ENCODE data around the gene CFAP99. TPM values are rescaled to one million over a fixed set of nuclear protein-coding genes. Genes with fewer than 3 reads are reported as not detected.

The CFAP99 gene
- total and polyA plus RNA-seq, 9 of the 15 experiments (the other 6 are each of a cell fraction or from before 2014, with no cell fraction given): 0.07 to 0.18 (median 0.09) TPM; not detected in 6

GRCh38 chr4:2389691-2390090 is 29.1 kb upstream of the CFAP99 start (continued):
- TF ChIP-seq BHLHE40 (IDR thresholded peaks at IDR 0.05; ENCODE audit: low read length): no peak; the same call in 1 of the 2 replicates
- TF ChIP-seq ZNF583 (CRISPR knock-in tag; IDR thresholded peaks at IDR 0.05): no peak
- TF ChIP-seq MAFK (IDR thresholded peaks at IDR 0.05; ENCODE audit: low read length): peak; percentile 21; the same call in 1 of the 2 replicates
- TF ChIP-seq ZNF436 (CRISPR knock-in tag; IDR thresholded peaks at IDR 0.05): no peak
- no peak for TF ChIP-seq NEUROD1 (IDR thresholded peaks at IDR 0.05; ENCODE audit: borderline replicate concordance, low read depth, low read length, partially characterized antibody)
- TF ChIP-seq HNRNPUL1 (IDR thresholded peaks at IDR 0.05; ENCODE audit: low read length): no peak
- TF ChIP-seq ZNF79 (CRISPR knock-in tag; IDR thresholded peaks at IDR 0.05; ENCODE audit: low read depth): no peak
- no peak for TF ChIP-seq TSHZ1 (CRISPR knock-in tag; IDR thresholded peaks at IDR 0.05)
- TF ChIP-seq GTF3C2 (IDR thresholded peaks at IDR 0.05; ENCODE audit: borderline replicate concordance, extremely low read depth, insufficient read length): no peak
- TF ChIP-seq, protein P1, sequence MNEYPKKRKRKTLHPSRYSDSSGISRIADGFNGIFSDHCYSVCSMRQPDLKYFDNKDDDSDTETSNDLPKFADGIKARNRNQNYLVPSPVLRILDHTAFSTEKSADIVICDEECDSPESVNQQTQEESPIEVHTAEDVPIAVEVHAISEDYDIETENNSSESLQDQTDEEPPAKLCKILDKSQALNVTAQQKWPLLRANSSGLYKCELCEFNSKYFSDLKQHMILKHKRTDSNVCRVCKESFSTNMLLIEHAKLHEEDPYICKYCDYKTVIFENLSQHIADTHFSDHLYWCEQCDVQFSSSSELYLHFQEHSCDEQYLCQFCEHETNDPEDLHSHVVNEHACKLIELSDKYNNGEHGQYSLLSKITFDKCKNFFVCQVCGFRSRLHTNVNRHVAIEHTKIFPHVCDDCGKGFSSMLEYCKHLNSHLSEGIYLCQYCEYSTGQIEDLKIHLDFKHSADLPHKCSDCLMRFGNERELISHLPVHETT (CRISPR knock-in tag; conservative IDR thresholded peaks at IDR 0.05 in 1 of 2, IDR thresholded peaks at IDR 0.05 in 1 of 2): no peak
- TF ChIP-seq CBFA2T2 (conservative IDR thresholded peaks at IDR 0.05): no peak
- no peak for TF ChIP-seq ATF2 (CRISPR knock-in tag; IDR thresholded peaks at IDR 0.05)
- TF ChIP-seq ZNF77 (CRISPR knock-in tag; IDR thresholded peaks at IDR 0.05): no peak
- TF ChIP-seq CTCF (IDR thresholded peaks at IDR 0.05 in 2 of 3, conservative IDR thresholded peaks at IDR 0.05 in 1 of 3; ENCODE audit: insufficient read depth in 2 of 3, low read depth in 1 of 3, low read length in 3 of 3): 0 out of 6 replicates have a peak, but pooled peaks of 1 of the 3 experiments have one; percentile 2
- no peak for TF ChIP-seq ZNF717 (CRISPR knock-in tag; IDR thresholded peaks at IDR 0.05)
- TF ChIP-seq ZNF316 (IDR thresholded peaks at IDR 0.05): peak; percentile 58

Data from K562 (cell line).